ENCODE data around the gene GREB1L.

- no peak for TF ChIP-seq CTCF (IDR thresholded peaks at IDR 0.05)
- no peak for TF ChIP-seq POLR2A (IDR thresholded peaks at IDR 0.05)
Observed at GRCh38 chr18:21406116-21406515, 164.1 kb downstream of the GREB1L start.
